Fibroblast of skin of back (primary cell): ENCODE measurements around the gene PFN4. TPM values are rescaled to one million over a fixed set of nuclear protein-coding genes. Genes with fewer than 3 reads are reported as not detected.
"Not testable (repeated sequence)": the region's sequence is repeated elsewhere in the genome, so short reads cannot be mapped to it uniquely, and the experiment has no call there.

Experiments used
- DNase-seq: peaks from one replicate; pipeline ENCODE4 v3.0.0-alpha.2; 2013
- polyA plus RNA-seq, 2 experiments: library from polyadenylated mRNA; unstranded; fragments of 120-200 nt; gene quantifications; one replicate each; pipeline ENCODE4 v1.2.1, GENCODE V29; 2013; ENCODE audit not compliant: insufficient read length in 2 of 2

PFN4 gene
- polyA plus RNA-seq (2013, experiment 1 of 2; ENCODE audit: insufficient read length): 0.45 TPM
- polyA plus RNA-seq (2013, experiment 2 of 2; ENCODE audit: insufficient read length): 0.28 TPM

- peak; percentile 87 for DNase-seq
These were observed at the start of gene PFN4, which contains the start of gene FAM228B for GRCh38 chr2:24123195-24123921. Gene PFN4, minus strand, starts transcription at chr2:24123334. Its CDS starts 799 bp downstream, at chr2:24122535. Gene FAM228B, plus strand, starts transcription at chr2:24123469. Its CDS starts 893 bp downstream, at chr2:24124362.

GRCh38 chr2:24169023-24169422, 45.9 kb upstream of the PFN4 start:
- DNase-seq: no peak

DNA sequence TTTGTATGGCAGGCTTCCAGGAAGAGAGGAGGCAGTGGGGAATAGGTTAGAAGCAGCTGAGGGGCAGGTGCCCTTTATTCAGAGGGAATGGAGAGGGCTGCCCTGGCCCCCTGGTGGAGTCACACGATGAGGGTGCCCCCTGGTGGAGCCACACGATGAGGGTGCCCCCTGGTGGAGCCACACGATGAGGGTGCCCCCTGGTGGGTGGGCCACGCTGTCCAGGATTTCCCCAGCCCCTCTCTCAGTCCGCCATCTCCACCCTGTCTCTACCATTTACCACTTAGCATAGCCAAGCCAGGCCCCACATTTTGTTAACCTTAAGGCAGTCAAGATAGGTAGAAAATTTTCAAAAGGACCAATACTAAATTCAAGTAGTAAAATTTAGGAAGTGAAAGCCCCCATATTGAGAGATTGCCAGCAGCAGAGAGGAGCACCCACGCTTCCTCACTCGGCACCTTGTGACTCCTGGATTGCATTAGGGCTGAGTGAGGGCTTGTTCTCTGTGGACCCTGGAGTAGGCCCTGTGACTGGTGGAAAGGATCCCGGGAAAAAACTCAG, 41.4 kb upstream of the PFN4 start:
- no peak for DNase-seq

DNA sequence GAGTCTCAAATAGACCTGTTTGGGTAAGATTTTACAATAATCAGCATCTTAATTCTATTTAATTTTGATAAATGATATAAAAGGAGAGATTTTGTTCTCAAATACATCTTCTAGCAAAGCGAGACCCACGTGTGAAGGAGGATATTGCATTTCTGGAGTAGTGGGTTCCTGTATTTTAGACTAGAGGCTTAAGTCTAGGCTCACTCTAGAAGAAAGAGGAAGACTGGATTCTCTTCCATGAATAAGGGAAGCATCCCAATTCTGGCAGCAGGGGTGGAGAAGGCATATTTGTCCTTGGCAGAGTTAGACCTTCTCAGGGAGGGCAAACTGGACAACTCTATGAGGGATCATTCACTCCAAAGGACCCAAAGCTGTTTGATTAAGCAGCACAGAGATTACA, 40.5 kb upstream of the PFN4 start:
- DNase-seq: no peak

- no peak for DNase-seq
These were observed 40.1 kb upstream of the PFN4 start for GRCh38 chr2:24163186-24163585.

GRCh38 chr2:24162494-24162893, 39.4 kb upstream of the PFN4 start:
- DNase-seq: no peak

GRCh38 chr2:24160761-24161160, 37.6 kb upstream of the PFN4 start:
- DNase-seq: no peak

DNA sequence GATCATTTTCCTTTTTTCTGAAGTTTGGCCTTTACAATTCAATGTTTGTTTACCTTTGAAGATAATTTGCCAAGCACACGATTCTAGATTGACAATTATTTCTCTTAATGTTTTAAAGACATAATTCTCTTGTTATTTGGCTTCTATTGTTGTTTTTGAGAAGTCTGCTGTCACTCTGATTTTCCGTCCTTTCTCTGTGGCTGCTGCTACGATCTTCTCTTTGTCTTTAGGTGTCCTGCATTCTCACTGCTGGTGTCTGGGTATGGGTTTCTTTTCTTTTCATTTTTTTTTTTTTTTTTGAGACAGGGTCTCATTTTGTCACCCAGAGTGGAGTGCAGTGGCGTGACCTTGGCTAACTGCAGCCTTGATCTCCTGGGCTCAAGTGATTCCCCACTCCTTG, 36.6 kb upstream of the PFN4 start:
- DNase-seq: no peak

GRCh38 chr2:24158131-24158530, 35.0 kb upstream of the PFN4 start:
- DNase-seq: no peak

- no peak for DNase-seq
These were observed 30.3 kb upstream of the PFN4 start for GRCh38 chr2:24153478-24153877.

DNA sequence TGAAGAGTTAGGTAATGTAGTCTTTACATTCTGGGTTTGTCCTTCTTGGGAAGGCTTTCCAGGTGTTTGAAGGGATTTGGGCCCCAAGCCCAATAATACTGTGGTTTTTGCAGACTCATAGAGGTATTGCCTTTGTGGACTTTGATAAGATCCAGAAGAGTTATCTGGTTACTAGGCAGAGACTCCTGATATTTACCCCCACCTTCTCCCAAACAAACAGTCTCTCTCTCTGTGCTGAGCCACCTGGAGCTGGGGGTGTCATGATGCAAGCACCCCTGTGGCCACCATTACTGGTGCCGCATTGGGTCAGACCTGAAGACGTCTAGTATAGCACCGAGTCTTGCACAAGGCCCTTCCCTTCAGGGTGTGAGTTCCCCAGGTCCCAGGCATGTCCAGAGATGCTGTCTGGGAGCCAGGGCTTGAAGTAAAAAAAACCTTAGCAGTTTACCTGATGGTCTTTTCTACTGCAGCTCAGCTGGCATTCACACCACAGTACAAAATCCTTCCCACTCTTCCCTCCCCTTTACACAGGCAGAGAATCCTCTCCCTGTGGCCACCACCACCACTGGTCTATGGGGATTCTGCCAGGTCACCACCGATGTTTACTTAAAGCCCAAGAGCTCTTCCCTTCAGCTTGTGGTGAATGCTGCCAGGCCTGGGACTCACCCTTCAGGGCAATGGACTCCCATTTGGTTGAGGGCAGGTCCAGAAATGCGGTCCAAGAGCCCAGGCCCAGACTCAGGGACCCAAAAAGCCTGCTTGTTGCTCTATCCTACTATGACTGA, 29.5 kb upstream of the PFN4 start:
- no peak for DNase-seq

GRCh38 chr2:24147364-24147763, 24.2 kb upstream of the PFN4 start:
- DNase-seq: no peak

- not testable (repeated sequence) for DNase-seq
These were observed 17.2 kb upstream of the PFN4 start for GRCh38 chr2:24140305-24140704.

- DNase-seq: no peak
These were observed 9.4 kb upstream of the PFN4 start for GRCh38 chr2:24132543-24132942.

DNA sequence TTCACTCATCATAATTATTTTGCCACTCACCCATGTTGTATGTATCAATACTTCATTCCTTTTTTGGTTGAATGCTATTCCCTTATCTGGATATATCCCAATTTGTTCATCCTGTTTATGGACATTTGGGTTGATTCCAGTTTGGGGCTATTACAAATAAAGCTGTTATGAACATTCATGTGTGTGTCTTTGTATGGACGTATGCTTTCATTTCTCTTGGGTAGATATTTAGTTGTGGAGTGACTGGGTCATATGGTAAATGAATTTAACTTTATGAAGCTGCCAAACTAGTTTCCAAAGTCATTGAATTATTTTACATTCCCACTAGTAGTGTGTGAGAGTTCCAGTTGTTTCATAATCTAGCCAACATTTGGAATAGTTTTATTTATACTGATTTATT, 2.8 kb upstream of the PFN4 start:
- no peak for DNase-seq

DNA sequence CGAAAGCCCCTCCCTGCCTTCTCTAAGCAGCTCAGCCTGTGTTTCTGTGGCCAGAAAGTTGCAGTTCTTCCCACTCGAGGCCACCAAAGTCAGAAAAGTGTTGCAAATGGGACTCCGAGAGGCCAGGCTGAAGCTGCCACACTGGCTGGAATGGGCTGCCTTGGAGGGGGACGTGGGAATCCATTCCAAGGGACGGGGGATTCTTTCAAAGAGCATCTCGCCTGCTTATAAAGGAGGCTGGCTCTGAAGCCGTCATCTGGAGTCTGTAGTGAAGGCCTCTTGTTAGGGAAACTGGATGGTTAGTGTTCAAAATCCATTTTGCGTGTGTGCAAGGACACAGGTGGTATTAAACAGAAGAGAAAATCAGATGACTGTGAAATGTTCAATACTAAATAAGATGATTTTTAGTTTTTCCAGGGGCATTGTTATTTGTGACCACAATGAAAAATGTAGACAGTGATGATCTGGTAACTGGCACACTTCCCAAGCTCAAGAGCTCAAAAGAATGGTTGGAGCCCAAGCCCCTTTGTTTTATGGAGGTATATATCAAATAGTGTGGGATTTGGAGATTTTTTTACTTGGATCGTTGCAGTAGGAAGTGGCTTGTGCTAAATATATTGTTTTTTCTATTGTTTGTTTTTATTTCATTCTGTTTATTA, 917 bp upstream of the PFN4 start:
- peak; percentile 46 for DNase-seq

GRCh38 chr2:24122366-24123194, 554 bp downstream of the PFN4 start:
- no peak for DNase-seq

GRCh38 chr2:24121469-24121868, 1.7 kb downstream of the PFN4 start:
- DNase-seq: no peak

GRCh38 chr2:24121066-24121465, 2.1 kb downstream of the PFN4 start:
- no peak for DNase-seq

DNA sequence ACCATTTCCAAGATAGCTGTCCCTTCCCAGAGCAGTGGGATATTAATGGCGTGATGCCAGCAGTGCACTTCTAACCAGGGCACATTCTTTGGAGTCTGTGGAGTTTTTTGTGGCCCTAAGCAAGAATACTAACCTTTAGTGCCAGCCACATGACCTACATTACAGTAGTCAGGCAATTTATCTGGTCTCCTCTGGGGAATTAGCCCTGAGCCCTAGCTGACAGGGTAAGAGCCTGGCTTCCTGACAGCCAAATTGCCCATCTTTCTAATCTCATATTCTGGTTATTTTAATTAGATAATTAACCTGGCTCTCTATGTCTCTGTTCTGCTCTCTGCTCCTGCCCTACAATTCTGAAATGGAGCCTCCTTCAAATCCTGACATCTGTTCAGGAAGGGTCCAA, 5.2 kb downstream of the PFN4 start:
- DNase-seq: no peak

DNA sequence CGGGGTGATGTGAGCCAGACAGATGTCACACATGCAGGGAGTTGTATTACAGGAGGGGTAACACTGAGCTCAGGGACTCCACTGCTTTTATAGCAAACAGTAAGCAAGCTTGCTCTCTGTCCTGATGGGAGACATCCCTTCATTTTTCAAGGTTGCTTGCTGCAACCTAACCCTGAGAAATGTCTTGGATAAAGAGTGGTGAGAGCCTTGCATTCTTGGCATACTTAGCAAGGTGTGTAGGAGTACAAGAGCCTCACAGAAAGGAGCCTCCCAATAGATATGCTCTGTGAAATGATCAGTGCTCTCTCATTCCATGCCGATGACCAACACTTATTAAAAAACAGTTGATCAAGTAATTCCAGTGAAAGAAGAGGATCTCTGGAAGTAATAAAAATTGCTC, 8.1 kb downstream of the PFN4 start:
- no peak for DNase-seq

GRCh38 chr2:24111407-24111901, 11.7 kb downstream of the PFN4 start:
- peak; percentile 29 for DNase-seq
